Ovary (tissue), 3 donors: Measurements from ENCODE around the gene FAM8A1.

Experiments used
- CTCF ChIP-seq, 3 donors: fragments of 450-650 bp in 2 of 3; fragments of 200-600 bp in 1 of 3; IDR thresholded peaks; one replicate each; pipeline versions ENCODE4 v1.5.1 to v1.8.0; 2016 to 2022; ENCODE audit warnings: antibody characterized with exemption in 3 of 3, mild to moderate bottlenecking in 1 of 3
- EP300 ChIP-seq: sonication (generic); formaldehyde crosslinking; IDR thresholded peaks from one replicate; pipeline ENCODE4 v1.6.1; 2017; ENCODE audit warnings: antibody characterized with exemption
- POLR2A ChIP-seq: fragments of 450-650 bp; IDR thresholded peaks from one replicate; pipeline ENCODE4 v1.6.1; 2017; ENCODE audit warnings: antibody characterized with exemption, mild to moderate bottlenecking, moderate library complexity
- donor health status: DM: no; HTN: no; CAD: no.

GRCh38 chr6:17650656-17651309 lies 50.7 kb downstream of the FAM8A1 start:
- TF ChIP-seq CTCF (IDR thresholded peaks at IDR 0.05) (no peak), POLR2A (no peak), EP300 (no peak)
